ENCODE measurements around the gene C3orf18. TPM values are rescaled to one million over a fixed set of nuclear protein-coding genes. Genes with fewer than 3 reads are reported as not detected.
A peak's percentile ranks its signal among the peaks of the same experiment; 100 is the strongest.
"Not testable (repeated sequence)": the region's sequence is repeated elsewhere in the genome, so short reads cannot be mapped to it uniquely, and the experiment has no call there.

C3orf18 gene
- total RNA-seq, 1 experiment from 2014 or later, result 3.5 TPM

DNA sequence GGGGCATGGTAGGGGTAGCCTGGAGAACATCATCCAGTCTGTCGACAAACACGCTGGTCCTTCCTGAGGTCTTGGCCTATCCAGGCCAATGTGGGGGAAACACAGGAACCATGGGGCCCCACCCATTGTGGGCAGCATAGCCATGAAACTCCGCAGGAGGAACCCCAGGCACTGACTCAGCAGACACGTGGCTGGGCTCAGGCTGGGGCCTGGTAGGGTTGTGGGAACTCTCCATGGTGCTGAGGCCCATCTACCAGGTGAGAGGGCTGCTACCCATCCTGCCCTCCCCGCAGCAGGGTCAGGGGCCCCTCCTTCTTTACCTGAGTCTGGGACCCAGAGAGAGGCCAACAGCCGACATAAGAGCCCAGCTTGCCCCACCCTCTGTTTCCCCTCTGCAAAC lies 41.6 kb downstream of the C3orf18 start:
- peak; percentile 31 for DNase-seq (ENCODE audit: extremely low read depth, low read depth)

GRCh38 chr3:50525191-50525910 lies 42.2 kb downstream of the C3orf18 start:
- DNase-seq (ENCODE audit: extremely low read depth, low read depth), result no peak

- no peak for DNase-seq (ENCODE audit: extremely low read depth, low read depth)
Measured at GRCh38 chr3:50524746-50525145, 42.8 kb downstream of the C3orf18 start.

DNA sequence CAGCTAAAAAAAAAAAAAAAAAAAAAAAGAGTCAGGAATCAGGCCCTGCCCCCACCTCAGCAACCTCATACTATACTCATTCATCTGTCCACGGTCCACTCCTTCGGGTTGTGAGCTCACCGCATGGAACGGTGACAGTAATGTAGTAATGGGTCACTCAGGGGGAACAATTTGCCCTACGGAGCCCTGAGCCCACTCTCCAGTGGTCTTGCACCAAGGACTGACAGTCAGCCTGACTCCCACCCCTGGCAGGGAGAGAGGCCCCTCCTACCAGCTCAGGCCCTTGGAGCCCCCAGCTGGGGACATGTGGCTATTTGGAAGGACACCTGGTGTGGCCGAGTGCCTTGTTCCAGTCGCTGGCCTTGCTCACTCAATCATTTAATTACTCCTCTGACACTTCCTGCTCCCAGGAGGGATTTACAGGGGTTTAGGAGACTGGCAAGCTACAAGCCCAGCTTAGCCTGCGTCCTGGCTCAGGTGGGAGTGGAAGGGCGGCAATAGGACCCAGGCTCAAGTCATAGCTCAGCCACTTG lies 44.2 kb downstream of the C3orf18 start:
- no peak for DNase-seq (ENCODE audit: extremely low read depth, low read depth)

DNA sequence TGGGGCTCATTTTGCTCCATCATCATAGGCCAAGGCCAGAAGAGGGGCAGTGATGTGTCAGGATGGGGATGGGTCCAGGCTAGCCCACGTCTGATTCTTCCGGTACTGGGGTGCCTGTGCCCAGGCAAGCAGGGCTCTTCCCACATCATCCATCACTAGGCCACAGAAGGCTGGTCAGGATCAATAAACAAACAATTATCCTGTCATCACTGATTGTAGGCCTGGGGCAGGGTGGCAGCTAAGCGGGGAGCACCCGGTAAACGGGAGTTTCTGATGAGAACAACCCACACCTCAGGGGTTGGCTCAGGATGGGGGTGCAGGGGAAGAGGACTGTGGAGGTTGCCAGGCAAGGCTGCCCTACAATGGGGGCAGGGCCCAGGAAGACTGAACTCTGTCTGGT lies 46.0 kb downstream of the C3orf18 start:
- no peak for DNase-seq (ENCODE audit: extremely low read depth, low read depth)

- no peak for DNase-seq (ENCODE audit: extremely low read depth, low read depth)
Measured at GRCh38 chr3:50520849-50521248, 46.7 kb downstream of the C3orf18 start.

DNA sequence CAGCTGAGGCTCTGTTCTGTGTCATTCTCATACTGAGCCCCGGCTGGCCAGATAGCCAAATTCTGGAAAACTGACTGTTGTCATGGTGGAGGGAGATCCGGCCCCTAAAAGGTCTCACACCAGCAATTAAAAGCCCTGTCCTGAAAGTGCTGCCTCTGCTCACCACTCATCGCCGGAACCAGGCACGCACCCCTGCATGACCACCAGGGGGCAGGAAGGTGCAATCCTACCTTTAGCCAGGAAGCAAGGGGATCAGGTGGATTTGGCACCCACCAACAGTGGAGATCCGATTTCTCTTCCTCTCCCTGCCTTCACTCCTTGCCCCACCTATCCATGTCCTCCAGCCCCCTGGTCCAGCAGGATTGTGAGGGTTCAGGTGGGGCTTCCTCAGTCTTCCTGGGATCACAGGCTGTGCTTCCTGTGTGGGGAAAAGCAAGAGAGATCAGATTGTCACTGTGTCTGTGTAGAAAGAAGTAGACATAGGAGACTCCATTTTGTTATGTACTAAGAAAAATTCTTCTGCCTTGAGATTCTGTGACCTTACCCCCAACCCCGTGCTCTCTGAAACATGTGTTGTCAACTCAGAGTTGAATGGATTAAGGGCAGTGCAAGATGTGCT lies 48.0 kb downstream of the C3orf18 start:
- DNase-seq (ENCODE audit: extremely low read depth, low read depth), result peak; percentile 44

GRCh38 chr3:50518436-50518835 lies 49.1 kb downstream of the C3orf18 start:
- DNase-seq (ENCODE audit: extremely low read depth, low read depth), result no peak

GRCh38 chr3:50517721-50518206 lies 49.8 kb downstream of the C3orf18 start:
- DNase-seq (ENCODE audit: extremely low read depth, low read depth), result no peak

DNA sequence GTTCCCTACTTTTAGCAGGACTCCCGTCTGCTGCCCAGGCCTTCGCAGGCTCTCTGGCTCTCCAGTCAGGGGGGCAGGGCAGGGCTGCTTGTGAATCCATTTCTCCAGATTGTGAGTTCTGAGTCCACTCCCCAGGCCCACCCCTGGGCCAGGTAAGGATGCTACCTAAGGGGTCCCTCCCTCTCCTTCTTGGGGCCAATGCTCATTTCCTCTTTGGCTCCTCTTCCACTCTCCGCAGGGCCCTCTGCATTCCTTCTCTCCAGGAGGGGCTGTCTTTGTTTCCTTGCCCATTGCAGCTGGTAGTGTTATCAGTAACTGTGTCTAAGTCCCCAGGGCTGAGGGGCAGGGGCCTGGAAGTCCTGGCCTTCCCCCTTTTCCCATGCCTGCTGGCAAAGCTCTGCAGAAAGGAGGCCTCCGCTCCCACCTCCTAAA lies 51.1 kb downstream of the C3orf18 start:
- DNase-seq (ENCODE audit: extremely low read depth, low read depth), result no peak

GRCh38 chr3:50515565-50516439 lies 51.7 kb downstream of the C3orf18 start:
- no peak for DNase-seq (ENCODE audit: extremely low read depth, low read depth)

DNA sequence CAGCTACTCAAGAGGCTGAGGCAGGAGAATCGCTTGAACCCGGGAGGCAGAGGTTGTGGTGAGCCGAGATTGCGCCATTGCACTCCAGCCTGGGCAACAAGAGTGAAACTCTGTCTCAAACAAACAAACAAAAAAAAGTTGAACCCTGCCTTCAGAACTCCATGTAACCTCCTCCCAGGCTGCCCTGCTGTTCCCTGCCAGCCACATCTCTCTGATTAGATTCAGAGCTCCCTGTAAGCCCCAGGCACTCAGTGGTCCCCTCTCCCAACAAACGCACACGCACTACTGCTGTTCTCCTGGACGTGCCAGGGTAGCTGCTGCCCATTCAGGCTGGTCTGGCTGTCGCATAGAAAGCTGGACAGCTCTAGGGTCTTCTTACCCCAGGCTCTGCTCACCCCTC lies 54.6 kb downstream of the C3orf18 start:
- not testable (repeated sequence) for DNase-seq (ENCODE audit: extremely low read depth, low read depth)

DNA sequence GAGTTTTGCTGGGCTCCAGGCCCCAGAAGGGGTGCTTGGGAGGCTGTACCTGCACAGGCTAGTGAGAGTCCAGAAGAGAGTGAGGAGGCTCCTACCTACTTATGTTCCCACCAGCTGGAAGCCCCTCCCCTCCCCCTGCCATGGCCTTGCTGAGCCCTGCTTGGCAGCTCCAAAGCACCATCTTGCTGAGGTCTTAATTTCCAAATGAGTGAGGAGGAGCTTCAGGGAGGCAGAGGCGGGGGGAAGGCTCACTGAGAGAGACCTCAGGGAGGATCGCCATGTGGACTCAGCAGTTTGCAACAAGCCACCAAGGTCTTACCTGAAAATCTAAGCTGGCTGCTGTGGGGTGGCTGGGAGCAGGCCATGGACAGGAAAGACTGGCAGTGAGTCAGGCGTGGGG lies 55.4 kb downstream of the C3orf18 start:
- DNase-seq (ENCODE audit: extremely low read depth, low read depth), result no peak

GRCh38 chr3:50510325-50510724 lies 57.2 kb downstream of the C3orf18 start:
- DNase-seq (ENCODE audit: extremely low read depth, low read depth), result no peak

DNA sequence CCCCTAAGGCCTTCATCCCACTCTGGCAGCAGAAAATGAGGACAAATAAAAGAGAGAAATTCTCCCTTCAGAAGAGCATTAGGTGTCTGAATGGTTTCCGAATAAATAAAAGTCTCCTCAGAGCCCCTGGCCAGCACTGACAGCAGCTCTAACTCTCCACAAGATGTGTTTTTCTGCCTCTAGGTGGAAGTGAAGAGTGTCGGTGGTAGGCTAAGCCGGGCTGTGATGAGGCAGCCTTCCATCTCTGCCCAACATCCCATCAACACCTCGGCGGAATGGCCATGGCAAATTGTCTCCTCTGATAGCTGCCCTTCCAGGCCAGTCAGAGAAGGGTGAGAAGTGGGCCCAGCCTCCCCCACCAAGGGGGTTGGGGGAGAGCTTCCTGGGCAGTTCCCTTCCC lies 57.8 kb downstream of the C3orf18 start:
- DNase-seq (ENCODE audit: extremely low read depth, low read depth), result no peak

- DNase-seq (ENCODE audit: extremely low read depth, low read depth), result no peak
Measured at GRCh38 chr3:50508821-50509220, 58.7 kb downstream of the C3orf18 start.

Other genes starting within 250 kb of the C3orf18 start
- 19.9 and 28.5 TPM in 2 replicates for gene HYAL2, start 245.0 kb downstream of the C3orf18 start, total RNA-seq (2014; rRNA removed; shearing (Covaris generic))
- gene TUSC2, start 239.5 kb downstream of the C3orf18 start, total RNA-seq (2014; rRNA removed; shearing (Covaris generic)), result 15.4 and 17.6 TPM in 2 replicates
- 8.9 and 9.4 TPM in 2 replicates for gene RASSF1, start 226.9 kb downstream of the C3orf18 start, total RNA-seq (2014; rRNA removed; shearing (Covaris generic))
- 0.30 and 1.1 TPM in 2 replicates for gene ZMYND10, start 222.0 kb downstream of the C3orf18 start, total RNA-seq (2014; rRNA removed; shearing (Covaris generic))
- 16.8 and 17.3 TPM in 2 replicates for gene NPRL2, start 217.0 kb downstream of the C3orf18 start, total RNA-seq (2014; rRNA removed; shearing (Covaris generic))
- gene CYB561D2, start 216.9 kb downstream of the C3orf18 start, total RNA-seq (2014; rRNA removed; shearing (Covaris generic)), result 8.3 and 8.9 TPM in 2 replicates
- 27.7 and 31.7 TPM in 2 replicates for gene TMEM115, start 208.2 kb downstream of the C3orf18 start, total RNA-seq (2014; rRNA removed; shearing (Covaris generic))
- 0.02 and 0.06 TPM in 2 replicates for gene CACNA2D2, start 64.1 kb downstream of the C3orf18 start, total RNA-seq (2014; rRNA removed; shearing (Covaris generic))
- 7.0 and 12.0 TPM in 2 replicates for gene HEMK1, start 1.8 kb upstream of the C3orf18 start, total RNA-seq (2014; rRNA removed; shearing (Covaris generic))
- gene CISH, start 44.0 kb upstream of the C3orf18 start, total RNA-seq (2014; rRNA removed; shearing (Covaris generic)), result 0.20 and 0.40 TPM in 2 replicates
- gene MAPKAPK3, start 49.4 kb upstream of the C3orf18 start, total RNA-seq (2014; rRNA removed; shearing (Covaris generic)), result 31.6 and 39.4 TPM in 2 replicates
- 1.9 and 2.2 TPM in 2 replicates for gene DOCK3, start 107.2 kb upstream of the C3orf18 start, total RNA-seq (2014; rRNA removed; shearing (Covaris generic))